Gastroesophageal sphincter (tissue), 4 donors: ENCODE results near the gene PRTG. TPM values are rescaled to one million over a fixed set of nuclear protein-coding genes. Genes with fewer than 3 reads are reported as not detected.
A peak's percentile ranks its signal among the peaks of the same experiment; 100 is the strongest.

Experiments used
- ATAC-seq: fragments of 150-250 bp; one replicate; pipeline ENCODE4 v1.9.1; 2016; ENCODE audit warnings: mild to moderate bottlenecking, moderate library complexity
- H3K27ac ChIP-seq, 4 donors: fragments of 200-600 bp; sonication (generic) in 3 of 4; 1 replicate in 3 of 4; 2 replicates in 1 of 4; pipeline ENCODE4 v1.5.1; 2016 to 2019
- H3K27me3 ChIP-seq: fragments of 200-600 bp; sonication (generic); one replicate; pipeline ENCODE4 v1.5.1; 2019
- H3K36me3 ChIP-seq, 2 donors: fragments of 200-600 bp; sonication (generic); one replicate each; pipeline ENCODE4 v1.5.1; 2019; ENCODE audit warnings: control low read depth in 1 of 2
- H3K4me1 ChIP-seq, 3 donors: fragments of 200-600 bp; sonication (generic); 1 replicate in 2 of 3; 2 replicates in 1 of 3; pipeline ENCODE4 v1.5.1; 2016 to 2019; ENCODE audit warnings: control low read depth in 2 of 3
- H3K4me3 ChIP-seq, 2 donors: fragments of 200-600 bp; sonication (generic); one replicate each; pipeline ENCODE4 v1.5.1; 2019; ENCODE audit warnings: mild to moderate bottlenecking in 1 of 2, moderate library complexity in 1 of 2
- H3K9me3 ChIP-seq, 3 donors: fragments of 200-600 bp; sonication (generic); one replicate each; pipeline ENCODE4 v1.5.1; 2017 to 2019; ENCODE audit warnings: control low read depth in 2 of 3
- CTCF ChIP-seq, 4 experiments: fragments of 200-600 bp in 2 of 4; fragments of 450-650 bp in 2 of 4; sonication (generic) in 1 of 4; IDR thresholded peaks; one replicate each; pipeline ENCODE4 v1.5.1; 2017 to 2019; ENCODE audit warnings: antibody characterized with exemption in 4 of 4, mild to moderate bottlenecking in 2 of 4, moderate library complexity in 2 of 4
- EP300 ChIP-seq: sonication (generic); formaldehyde crosslinking; IDR thresholded peaks from one replicate; pipeline ENCODE4 v1.6.1; 2017; ENCODE audit warnings: antibody characterized with exemption, mild to moderate bottlenecking
- POLR2A ChIP-seq, 2 donors: fragments of 450-650 bp; IDR thresholded peaks; one replicate each; pipeline ENCODE4 v1.6.1; 2017; ENCODE audit warnings: antibody characterized with exemption in 2 of 2, mild to moderate bottlenecking in 2 of 2, moderate library complexity in 1 of 2
- POLR2AphosphoS5 ChIP-seq: sonication (generic); formaldehyde crosslinking; IDR thresholded peaks from one replicate; pipeline ENCODE4 v1.6.1; 2017; ENCODE audit warnings: antibody characterized with exemption
- WGBS, 2 donors: methylation state at CpG; one replicate each; pipeline ENCODE4 v1.1.5; 2018; ENCODE audit warnings: low coverage in 1 of 2; 5-methylcytosine and 5-hydroxymethylcytosine counted together
- total RNA-seq, 4 donors: library from RNA; depleted of rRNA; stranded (reverse); fragments of >200 nt; gene quantifications; one replicate each; pipeline ENCODE4 v1.1.0, GENCODE V29; 2016

Gene PRTG
- total RNA-seq, 4 donors from 2014 or later = 0.81 to 3.3 (median 1.2) TPM

- WGBS, 2 donors = 91% methylated on average over 6 of the region's 10 CpGs; no CpG with 5 or more reads in 1 of the 2 donors
- Histone ChIP-seq H3K9me3 (no peaks in the 10 kb centered on the region), H3K27ac (peak overlapping the region in 2 of 4 donors; percentile 89 to 95), H3K36me3 (no peaks in the 10 kb centered on the region), H3K4me1 (peaks cover 0 to 35% (median 3%) of the 10 kb centered on the region in 3 donors), H3K4me3 (peak overlapping the region in 1 of 2 donors; percentile 59), H3K27me3 (no peaks in the 10 kb centered on the region)
- TF ChIP-seq POLR2A (IDR thresholded peaks at IDR 0.05) (no peak), POLR2AphosphoS5 (no peak), EP300 (no peak), CTCF (IDR thresholded peaks at IDR 0.05) (no peak)
- no peak for ATAC-seq
Observed at GRCh38 chr15:55589287-55589686, 153.7 kb downstream of the PRTG start.

- peak overlapping the region; percentile 59 to 92 for H3K4me3 ChIP-seq
- no peaks in the 10 kb centered on the region for H3K27me3 ChIP-seq
- no peak for ATAC-seq
- 4 to 5% methylated on average over 4 to 6 of the region's 19 CpGs for WGBS, 2 donors
- H3K27ac ChIP-seq = peak overlapping the region; percentile 57 to 96 (median 92)
- H3K36me3 ChIP-seq = no peaks in the 10 kb centered on the region
- TF ChIP-seq POLR2AphosphoS5 (no peak), EP300 (no peak), CTCF (IDR thresholded peaks at IDR 0.05) (no peak)
- no peaks in the 10 kb centered on the region for H3K9me3 ChIP-seq
- peaks cover 0 to 35% (median 3%) of the 10 kb centered on the region in 3 donors for H3K4me1 ChIP-seq
Observed at GRCh38 chr15:55588815-55589115, 154.2 kb downstream of the PRTG start.

- Histone ChIP-seq H3K9me3 (no peaks in the 10 kb centered on the region), H3K27me3 (no peaks in the 10 kb centered on the region), H3K36me3 (no peaks in the 10 kb centered on the region), H3K4me1 (peaks cover 0 to 35% (median 3%) of the 10 kb centered on the region in 3 donors), H3K27ac (peak within 1 kb of the TSS; percentile 82 to 96 (median 92)), H3K4me3 (peak within 1 kb of the TSS; percentile 59 to 92)
- TF ChIP-seq CTCF (IDR thresholded peaks at IDR 0.05) (no peak), POLR2AphosphoS5 (peak; percentile 26), EP300 (no peak), POLR2A (IDR thresholded peaks at IDR 0.05) (peak; percentile 30 to 33)
- peak; percentile 86 for ATAC-seq
- no CpG with 5 or more reads among the region's 107 CpGs for WGBS, 2 donors
Observed at GRCh38 chr15:55588070-55588814, 154.7 kb downstream of the PRTG start, which contains the start of gene PYGO1. Gene PYGO1 (minus strand): TSS chr15:55588345. CDS start chr15:55587883, 462 bp downstream.

- TF ChIP-seq EP300 (no peak), POLR2AphosphoS5 (no peak), CTCF (IDR thresholded peaks at IDR 0.05) (no peak), POLR2A (IDR thresholded peaks at IDR 0.05) (no peak)
- 7 to 13% methylated on average over 1 to 3 of the region's 65 CpGs for WGBS, 2 donors
Observed at GRCh38 chr15:55587321-55588069, 155.5 kb downstream of the PRTG start.

More at GRCh38 chr15:55587321-55588069, 155.5 kb downstream of the PRTG start:
- Histone ChIP-seq H3K4me1 (peaks cover 0 to 35% (median 3%) of the 10 kb centered on the region in 3 donors), H3K36me3 (no peaks in the 10 kb centered on the region), H3K27me3 (no peaks in the 10 kb centered on the region), H3K27ac (peak overlapping the region; percentile 82 to 96 (median 92)), H3K9me3 (no peaks in the 10 kb centered on the region), H3K4me3 (peak overlapping the region; percentile 59 to 92)
- peak; percentile 53 for ATAC-seq
